ENCODE measurements around the gene RNFT2. TPM values are rescaled to one million over a fixed set of nuclear protein-coding genes. Genes with fewer than 3 reads are reported as not detected.

The RNFT2 gene
- total and polyA plus RNA-seq, 7 experiments from 2014 or later = 1.2 to 8.3 (median 5.7) TPM

DNA sequence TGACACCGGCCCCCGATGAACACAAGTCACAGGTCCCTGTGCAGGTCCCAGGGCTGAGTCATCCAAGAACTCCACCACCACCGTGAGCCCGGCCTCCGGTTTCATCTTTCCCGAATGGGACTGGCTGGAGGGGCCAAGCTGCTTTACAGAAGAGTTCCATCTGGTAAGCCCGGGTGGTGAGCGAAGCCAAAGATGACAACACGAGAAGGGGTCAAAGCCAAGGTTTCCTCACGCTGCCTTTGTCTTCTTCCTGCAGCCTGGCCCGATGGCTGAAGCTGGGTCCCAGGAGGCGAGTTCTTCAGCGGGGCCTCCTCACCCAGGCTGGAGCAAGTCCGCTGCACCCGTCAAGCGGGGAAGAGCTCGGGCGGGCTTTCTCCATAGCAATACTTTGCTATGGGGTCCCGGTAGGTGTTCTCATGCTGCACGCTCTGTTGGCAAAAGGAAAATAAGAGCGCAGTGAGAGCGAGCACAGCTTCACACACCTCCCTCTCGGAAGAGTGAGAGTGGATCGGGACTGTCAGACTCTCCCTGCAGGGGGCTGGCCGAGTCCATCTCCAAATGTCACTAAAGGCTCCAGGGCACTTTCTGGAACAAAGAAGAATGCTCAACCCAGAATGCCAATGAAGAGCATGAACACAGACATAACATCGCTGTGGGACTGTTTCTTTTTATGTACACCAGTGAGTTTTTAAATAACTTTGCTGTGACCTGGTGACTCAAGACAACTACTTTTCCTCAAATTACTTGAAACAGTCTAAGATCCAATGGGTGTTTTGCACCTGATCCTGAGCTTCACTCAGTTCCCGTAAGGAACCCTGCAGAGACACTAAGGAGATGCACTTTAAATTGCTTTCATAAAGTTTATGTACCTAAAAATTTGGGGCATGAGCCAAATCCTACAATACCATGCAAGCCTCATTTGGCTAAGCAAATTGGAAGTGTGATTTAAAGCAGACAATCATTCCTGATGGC lies 20.4 kb upstream of the RNFT2 start:
- H3K27ac ChIP-seq (ENCODE audit: low read depth, low read length) = no peak overlapping the region

DNA sequence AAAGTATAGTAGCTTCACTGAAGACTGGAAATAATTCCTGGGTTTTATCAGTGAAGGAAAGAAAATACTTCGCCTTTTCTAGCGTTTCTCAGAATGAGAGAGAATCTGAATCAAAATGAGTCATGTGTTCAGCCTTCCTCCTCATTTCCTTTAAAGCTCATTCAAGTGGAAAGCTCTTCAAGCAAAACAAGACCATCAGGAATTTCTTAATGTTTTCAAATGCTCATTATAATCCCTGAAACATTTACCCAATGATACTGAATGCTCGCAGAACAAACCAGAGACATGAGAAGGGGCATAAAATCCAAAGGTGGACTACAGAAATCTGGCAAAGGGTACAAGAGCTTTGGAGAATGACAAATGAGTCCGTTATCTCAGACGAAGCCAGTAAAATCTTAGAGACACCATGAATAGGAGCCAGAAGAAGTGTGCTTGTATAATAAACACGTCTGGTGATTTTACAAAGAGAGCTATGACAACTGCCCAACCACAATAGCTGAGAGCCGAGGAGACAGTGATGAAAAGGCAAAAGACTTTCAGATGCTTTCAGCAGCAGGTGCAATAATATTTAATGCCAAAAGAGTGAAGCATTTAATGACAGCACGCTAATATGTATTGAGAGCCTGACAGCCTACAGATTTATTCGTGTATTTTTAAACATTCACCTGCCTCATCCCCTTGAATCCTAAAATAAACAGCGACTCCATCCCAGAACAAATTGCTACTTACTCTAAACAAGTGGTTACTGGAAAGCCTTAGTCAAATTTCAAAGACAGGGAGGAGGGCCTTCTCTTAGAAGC lies 19.3 kb upstream of the RNFT2 start:
- H3K27ac Mint-ChIP-seq = peak overlapping the region in 2 of 9 donors; percentile 6 to 17
- Histone ChIP-seq H3K9me3 (ENCODE audit: control insufficient read depth in 2 of 3, low read length in 3 of 3) (no peaks in the 10 kb centered on the region), H3K27me3 (ENCODE audit: control insufficient read depth in 2 of 2, insufficient read depth in 2 of 2, low read length in 2 of 2) (no peaks in the 10 kb centered on the region), H3K4me1 (ENCODE audit: control insufficient read depth in 2 of 2, insufficient read depth in 2 of 2, low read length in 2 of 2) (no peaks in the 10 kb centered on the region), H3K27ac (ENCODE audit: low read depth, low read length) (no peak overlapping the region), H3K36me3 (ENCODE audit: control insufficient read depth in 2 of 3, insufficient read depth in 3 of 3, low read length in 3 of 3) (peaks cover 9 to 81% (median 24%) of the 10 kb centered on the region in 3 experiments), H3K4me3 (ENCODE audit: low read length) (no peak overlapping the region)
- H3K36me3 Mint-ChIP-seq = peaks cover 16 to 46% (median 17%) of the 10 kb centered on the region in 5 donors
- CTCF ChIA-PET = interaction anchor here (0.9 to 1.2 kb wide), 2 partner anchors 9 to 10 kb away, joined by 4 to 6 read pairs; no protein-coding TSS in a partner anchor
- POLR2A ChIA-PET = no interaction called here
- H3K4me1 Mint-ChIP-seq = peaks cover 0 to 8% (median 3%) of the 10 kb centered on the region in 7 donors
- H3K4me3 Mint-ChIP-seq = no peak overlapping the region
- intact Hi-C loops (cut with micrococcal nuclease) = no loop called here
- H3K9me3 Mint-ChIP-seq = no peaks in the 10 kb centered on the region
- no peak for DNase-seq
- H3K27me3 Mint-ChIP-seq = no peaks in the 10 kb centered on the region
- no peak for ATAC-seq

More for the DNA sequence above, 20.4 kb upstream of the RNFT2 start:
- ChIA-PET POLR2A (no interaction called here), CTCF (interaction anchor here (1.2 kb wide), 1 partner anchor 8 kb away, joined by 6 read pairs; no protein-coding TSS in a partner anchor)
- intact Hi-C loops (cut with micrococcal nuclease) = no loop called here
- H3K9me3 Mint-ChIP-seq = no peaks in the 10 kb centered on the region
- DNase-seq (no peak), ATAC-seq (no peak)
- H3K4me1 ChIP-seq (ENCODE audit: control insufficient read depth in 2 of 2, insufficient read depth in 2 of 2, low read length in 2 of 2) = no peaks in the 10 kb centered on the region
- H3K27me3 ChIP-seq (ENCODE audit: control insufficient read depth in 2 of 2, insufficient read depth in 2 of 2, low read length in 2 of 2) = no peaks in the 10 kb centered on the region
- no peak overlapping the region for H3K4me3 Mint-ChIP-seq
- peaks cover 14 to 44% (median 16%) of the 10 kb centered on the region in 5 donors for H3K36me3 Mint-ChIP-seq
- peaks cover 9 to 78% (median 24%) of the 10 kb centered on the region in 3 experiments for H3K36me3 ChIP-seq (ENCODE audit: control insufficient read depth in 2 of 3, insufficient read depth in 3 of 3, low read length in 3 of 3)
- H3K27ac Mint-ChIP-seq = no peak overlapping the region
- H3K27me3 Mint-ChIP-seq = no peaks in the 10 kb centered on the region
- H3K9me3 ChIP-seq (ENCODE audit: control insufficient read depth in 2 of 3, low read length in 3 of 3) = no peaks in the 10 kb centered on the region
- H3K4me1 Mint-ChIP-seq = peaks cover 0 to 8% (median 3%) of the 10 kb centered on the region in 7 donors
- H3K4me3 ChIP-seq (ENCODE audit: low read length) = no peak overlapping the region

DNA sequence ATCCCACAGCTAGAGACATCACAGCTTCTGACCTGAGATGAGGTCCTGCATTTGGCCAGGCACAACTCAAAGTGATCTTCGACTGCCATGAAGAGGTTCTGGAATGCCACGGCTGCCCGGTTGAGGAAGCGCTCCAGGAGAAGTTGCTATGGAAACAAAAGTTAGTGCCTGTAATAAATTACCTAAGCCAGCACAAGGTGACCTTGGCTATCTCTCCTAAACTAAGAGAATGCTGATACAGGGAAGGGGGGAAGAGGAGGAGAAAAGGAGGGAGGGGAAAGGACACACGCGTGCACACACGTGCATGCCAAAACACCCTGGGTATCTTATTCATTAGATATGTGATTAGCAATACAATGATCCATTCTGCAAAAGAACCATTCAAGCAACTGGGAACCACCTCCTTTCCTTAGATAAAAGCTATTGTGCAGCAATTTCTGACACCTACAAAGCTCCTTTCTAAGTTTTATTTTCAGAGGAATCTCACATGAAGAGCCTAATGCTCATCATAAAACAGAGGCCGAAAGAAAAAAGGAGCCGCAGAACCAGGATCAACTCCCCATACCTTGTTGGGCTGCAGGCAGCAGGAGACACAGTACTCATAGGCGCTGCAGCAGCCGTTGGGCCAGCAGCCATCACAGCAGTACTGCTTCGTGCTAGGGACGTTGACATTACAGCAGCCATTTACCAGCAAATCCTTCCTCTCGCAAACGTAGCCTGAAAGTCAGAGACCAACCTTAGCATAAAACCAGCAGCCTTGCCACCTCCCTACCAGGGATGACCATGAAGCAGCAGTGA lies 18.2 kb upstream of the RNFT2 start:
- Histone ChIP-seq H3K9me3 (ENCODE audit: control insufficient read depth in 2 of 3, low read length in 3 of 3) (no peaks in the 10 kb centered on the region), H3K36me3 (ENCODE audit: control insufficient read depth in 2 of 3, insufficient read depth in 3 of 3, low read length in 3 of 3) (peaks cover 9 to 79% (median 24%) of the 10 kb centered on the region in 3 experiments), H3K4me3 (ENCODE audit: low read length) (no peak overlapping the region), H3K27ac (ENCODE audit: low read depth, low read length) (no peak overlapping the region), H3K4me1 (ENCODE audit: control insufficient read depth in 2 of 2, insufficient read depth in 2 of 2, low read length in 2 of 2) (no peaks in the 10 kb centered on the region), H3K27me3 (ENCODE audit: control insufficient read depth in 2 of 2, insufficient read depth in 2 of 2, low read length in 2 of 2) (no peaks in the 10 kb centered on the region)
- POLR2A ChIA-PET = no interaction called here
- H3K36me3 Mint-ChIP-seq = peaks cover 16 to 46% (median 17%) of the 10 kb centered on the region in 5 donors
- H3K4me1 Mint-ChIP-seq = peaks cover 0 to 8% (median 3%) of the 10 kb centered on the region in 7 donors
- H3K9me3 Mint-ChIP-seq = no peaks in the 10 kb centered on the region
- peak overlapping the region in 1 of 9 donors; percentile 6 for H3K27ac Mint-ChIP-seq
- CTCF ChIA-PET = interaction anchor here (0.9 to 1.0 kb wide), 2 partner anchors 10 to 11 kb away, joined by 3 to 4 read pairs; no protein-coding TSS in a partner anchor
- H3K27me3 Mint-ChIP-seq = no peaks in the 10 kb centered on the region
- DNase-seq (no peak), ATAC-seq (no peak)
- no peak overlapping the region for H3K4me3 Mint-ChIP-seq
- intact Hi-C loops (cut with micrococcal nuclease) = no loop called here

DNA sequence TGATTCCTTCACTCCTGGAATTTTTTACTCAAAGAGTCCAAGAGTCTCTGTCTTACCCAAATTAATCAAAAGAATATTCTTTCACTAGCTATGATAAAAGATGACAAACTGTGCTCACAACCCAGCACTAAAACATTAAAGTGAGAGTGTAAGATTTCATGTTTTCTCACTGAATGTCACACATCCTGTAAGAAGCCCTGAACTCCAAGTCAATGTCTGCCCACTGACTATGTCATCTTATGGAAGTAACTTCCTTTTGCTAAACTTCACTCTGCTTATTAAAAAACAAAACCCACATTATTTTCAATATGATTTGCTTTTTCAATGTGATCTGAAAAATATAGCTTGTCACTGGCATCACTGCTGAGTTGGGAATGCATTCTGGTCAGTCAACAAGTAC lies 15.9 kb upstream of the RNFT2 start:
- Histone ChIP-seq H3K4me3 (ENCODE audit: low read length) (no peak overlapping the region), H3K27me3 (ENCODE audit: control insufficient read depth in 2 of 2, insufficient read depth in 2 of 2, low read length in 2 of 2) (no peaks in the 10 kb centered on the region), H3K4me1 (ENCODE audit: control insufficient read depth in 2 of 2, insufficient read depth in 2 of 2, low read length in 2 of 2) (no peaks in the 10 kb centered on the region), H3K9me3 (ENCODE audit: control insufficient read depth in 2 of 3, low read length in 3 of 3) (no peaks in the 10 kb centered on the region), H3K36me3 (ENCODE audit: control insufficient read depth in 2 of 3, insufficient read depth in 3 of 3, low read length in 3 of 3) (peaks cover 9 to 57% (median 24%) of the 10 kb centered on the region in 3 experiments), H3K27ac (ENCODE audit: low read depth, low read length) (no peak overlapping the region)
- no peak overlapping the region for H3K4me3 Mint-ChIP-seq
- intact Hi-C loops (cut with micrococcal nuclease) = no loop called here
- H3K9me3 Mint-ChIP-seq = no peaks in the 10 kb centered on the region
- H3K27ac Mint-ChIP-seq = peak overlapping the region in 6 of 9 donors; percentile 0 to 59 (median 20)
- DNase-seq (no peak), ATAC-seq (no peak)
- H3K4me1 Mint-ChIP-seq = peaks cover 1 to 19% (median 12%) of the 10 kb centered on the region in 7 donors
- H3K36me3 Mint-ChIP-seq = peaks cover 3 to 28% (median 10%) of the 10 kb centered on the region in 5 donors
- ChIA-PET CTCF (interaction anchor here (0.9 to 1.5 kb wide), 2 partner anchors 13 to 19 kb away, joined by 3 to 5 read pairs; no protein-coding TSS in a partner anchor), POLR2A (no interaction called here)
- no peaks in the 10 kb centered on the region for H3K27me3 Mint-ChIP-seq

DNA sequence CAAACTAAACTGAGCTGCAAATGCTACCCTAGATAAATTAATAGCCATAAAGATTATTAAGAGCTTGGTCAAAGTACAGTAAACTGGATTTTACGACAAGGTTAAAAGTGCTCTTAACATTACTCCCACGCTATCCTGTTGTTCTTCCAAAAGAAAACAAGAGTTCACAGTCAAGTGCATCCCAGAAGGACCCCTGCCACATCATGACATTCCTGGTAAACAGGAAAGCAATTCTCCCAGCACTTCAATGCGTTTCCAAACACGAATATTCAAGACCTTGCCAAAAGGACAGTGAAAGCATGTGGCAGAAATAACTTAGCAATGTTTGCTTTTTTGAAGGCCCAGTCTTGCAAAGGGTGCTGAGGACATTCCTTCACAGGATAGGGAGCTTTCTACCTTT lies 11.4 kb upstream of the RNFT2 start:
- no peak overlapping the region for H3K27ac ChIP-seq (ENCODE audit: low read depth, low read length)
- H3K9me3 ChIP-seq (ENCODE audit: control insufficient read depth in 2 of 3, low read length in 3 of 3) = no peaks in the 10 kb centered on the region
- H3K27me3 ChIP-seq (ENCODE audit: control insufficient read depth in 2 of 2, insufficient read depth in 2 of 2, low read length in 2 of 2) = no peaks in the 10 kb centered on the region
- no peaks in the 10 kb centered on the region for H3K9me3 Mint-ChIP-seq
- ATAC-seq (no peak), DNase-seq (no peak)
- no peak overlapping the region for H3K27ac Mint-ChIP-seq
- peaks cover 0 to 20% (median 3%) of the 10 kb centered on the region in 3 experiments for H3K36me3 ChIP-seq (ENCODE audit: control insufficient read depth in 2 of 3, insufficient read depth in 3 of 3, low read length in 3 of 3)
- intact Hi-C loops (cut with micrococcal nuclease) = no loop called here
- ChIA-PET POLR2A (no interaction called here), CTCF (interaction anchor here (1.0 kb wide), 2 partner anchors 395 to 729 kb away, joined by 3 to 4 read pairs; no protein-coding TSS in a partner anchor)
- no peak overlapping the region for H3K4me3 Mint-ChIP-seq
- no peak overlapping the region for H3K4me3 ChIP-seq (ENCODE audit: low read length)
- peaks cover 0 to 23% (median 5%) of the 10 kb centered on the region in 5 donors for H3K36me3 Mint-ChIP-seq
- H3K27me3 Mint-ChIP-seq = no peaks in the 10 kb centered on the region
- peaks cover 4 to 43% (median 27%) of the 10 kb centered on the region in 7 donors for H3K4me1 Mint-ChIP-seq
- H3K4me1 ChIP-seq (ENCODE audit: control insufficient read depth in 2 of 2, insufficient read depth in 2 of 2, low read length in 2 of 2) = no peaks in the 10 kb centered on the region

DNA sequence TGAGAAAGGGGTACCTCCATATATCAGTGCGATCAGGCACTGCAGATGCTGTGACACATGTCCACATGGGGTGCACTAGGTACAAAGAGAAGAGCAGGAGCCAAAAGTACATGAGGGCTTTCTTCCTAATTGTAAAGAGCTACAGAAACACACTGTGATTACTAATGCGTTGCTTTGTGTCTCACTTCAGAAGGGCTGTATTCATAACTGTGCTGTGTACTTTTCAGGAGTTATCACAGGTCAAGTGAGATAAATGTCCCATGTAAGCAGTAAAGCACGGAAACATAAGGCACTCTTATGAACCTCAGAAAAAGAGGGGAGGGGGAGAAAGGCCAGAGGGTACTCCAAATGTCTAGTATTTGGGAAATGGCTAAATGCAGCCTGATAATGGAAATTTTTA lies 10.9 kb upstream of the RNFT2 start:
- Mint-ChIP-seq H3K4me3 (no peak overlapping the region), H3K27ac (no peak overlapping the region)

More for the DNA sequence above, 10.9 kb upstream of the RNFT2 start:
- Histone ChIP-seq H3K27ac (ENCODE audit: low read depth, low read length) (no peak overlapping the region), H3K9me3 (ENCODE audit: control insufficient read depth in 2 of 3, low read length in 3 of 3) (no peaks in the 10 kb centered on the region), H3K36me3 (ENCODE audit: control insufficient read depth in 2 of 3, insufficient read depth in 3 of 3, low read length in 3 of 3) (peaks cover 0 to 15% (median 3%) of the 10 kb centered on the region in 3 experiments), H3K4me1 (ENCODE audit: control insufficient read depth in 2 of 2, insufficient read depth in 2 of 2, low read length in 2 of 2) (no peaks in the 10 kb centered on the region), H3K27me3 (ENCODE audit: control insufficient read depth in 2 of 2, insufficient read depth in 2 of 2, low read length in 2 of 2) (no peaks in the 10 kb centered on the region), H3K4me3 (ENCODE audit: low read length) (no peak overlapping the region)
- H3K27me3 Mint-ChIP-seq = no peaks in the 10 kb centered on the region
- DNase-seq (no peak), ATAC-seq (no peak)
- H3K9me3 Mint-ChIP-seq = no peaks in the 10 kb centered on the region
- ChIA-PET POLR2A (no interaction called here), CTCF (no interaction called here)
- peaks cover 7 to 46% (median 30%) of the 10 kb centered on the region in 7 donors for H3K4me1 Mint-ChIP-seq
- intact Hi-C loops (cut with micrococcal nuclease) = no loop called here
- H3K36me3 Mint-ChIP-seq = peaks cover 0 to 20% (median 5%) of the 10 kb centered on the region in 5 donors

Data from naive thymus-derived CD4-positive, alpha-beta T cell (primary cell).